A673 (cell line): ENCODE data around the gene PTPN5. TPM values are rescaled to one million over a fixed set of nuclear protein-coding genes. Genes with fewer than 3 reads are reported as not detected.

ENCODE experiments used
- BruUV-seq: library from RNA; stranded (reverse); fragments of 400-500 nt; replicated peaks from 2 replicates; lab custom pipeline; 2021; lab: Mats Ljungman, UMichigan
- CTCF ChIA-PET: fragments of 300-600 bp; sonication (Branson Sonifier 250); formaldehyde crosslinking; loops from one replicate; lab custom pipeline; 2022; ENCODE audit warnings: antibody characterized with exemption; lab: Charles Lee
- POLR2A ChIA-PET: fragments of 300-600 bp; sonication (Branson Sonifier 250); formaldehyde crosslinking; loops from one replicate; lab custom pipeline; 2022; ENCODE audit warnings: antibody characterized with exemption; ENCODE audit not compliant: low non-redundant PET; lab: Charles Lee
- DNase-seq: peaks from one replicate; pipeline ENCODE4 v3.0.0-alpha.2; 2015; ENCODE audit warnings: low spot score
- H3K27ac ChIP-seq: fragments of 200-600 bp; sonication (generic); 2 replicates; pipeline ENCODE4 v1.5.1; 2016; ENCODE audit warnings: mixed run types, low read depth, mild to moderate bottlenecking, mixed read lengths, antibody characterized with exemption, low read length; ENCODE audit not compliant: poor library complexity, severe bottlenecking
- H3K27me3 ChIP-seq: fragments of 200-600 bp; sonication (generic); replicated peaks from 2 replicates; pipeline ENCODE4 v1.6.1; 2017; ENCODE audit warnings: mixed run types, low read depth, mild to moderate bottlenecking, mixed read lengths, antibody characterized with exemption, low read length; ENCODE audit not compliant: insufficient read depth, poor library complexity
- H3K36me3 ChIP-seq: fragments of 200-600 bp; sonication (generic); 2 replicates; pipeline ENCODE4 v1.6.1; 2016; ENCODE audit warnings: mixed run types, mild to moderate bottlenecking, mixed read lengths, antibody characterized with exemption, low read length; ENCODE audit not compliant: insufficient read depth, poor library complexity, severe bottlenecking
- H3K4me1 ChIP-seq: fragments of 200-600 bp; sonication (generic); 2 replicates; pipeline ENCODE4 v1.6.1; 2017; ENCODE audit warnings: mixed run types, mild to moderate bottlenecking, mixed read lengths, antibody characterized with exemption, low read length; ENCODE audit not compliant: insufficient read depth, poor library complexity, severe bottlenecking
- H3K4me3 ChIP-seq: fragments of 200-600 bp; sonication (generic); 2 replicates; pipeline ENCODE4 v1.5.1; 2016; ENCODE audit warnings: low read depth, mixed run types, mild to moderate bottlenecking, mixed read lengths, low read length; ENCODE audit not compliant: poor library complexity, severe bottlenecking
- H3K9me3 ChIP-seq: fragments of 200-600 bp; sonication (generic); 2 replicates; pipeline ENCODE4 v1.6.1; 2016; ENCODE audit warnings: mixed run types, low read depth, mild to moderate bottlenecking, mixed read lengths, antibody characterized with exemption, low read length; ENCODE audit not compliant: poor library complexity, severe bottlenecking
- CTCF ChIP-seq: fragments of 300-800, 200-600 bp; sonication (generic); conservative IDR thresholded peaks from 2 replicates; pipeline ENCODE4 v1.5.1; 2017; ENCODE audit warnings: low read depth, mild to moderate bottlenecking, antibody characterized with exemption, low read length, moderate library complexity, mixed read lengths
- EZH2 ChIP-seq: fragments of 200-600 bp; sonication (generic); IDR thresholded peaks from 2 replicates; pipeline ENCODE4 v1.6.1; 2017; ENCODE audit warnings: borderline replicate concordance, low read depth, mild to moderate bottlenecking, mixed read lengths, antibody characterized with exemption, low read length; ENCODE audit not compliant: poor library complexity, severe bottlenecking
- intact Hi-C: fragments of 100-400 bp; cut with micrococcal nuclease; formaldehyde crosslinking; loops from one replicate; pipeline ENCODE4 v1.10.0; 2022; ENCODE audit not compliant: unreplicated experiment
- total RNA-seq: library from RNA; stranded (reverse); gene quantifications from 2 replicates; pipeline ENCODE4 v1.2.3, GENCODE V29; 2021

Gene PTPN5
- total RNA-seq, 1 experiment from 2014 or later, result 0.21 TPM

GRCh38 chr11:18771266-18772035 lies 20.1 kb downstream of the PTPN5 start:
- no peaks in the 10 kb centered on the region for H3K36me3 ChIP-seq
- TF ChIP-seq CTCF, result no peak
- no peak for TF ChIP-seq EZH2
- no peaks in the 10 kb centered on the region for H3K9me3 ChIP-seq
- POLR2A ChIA-PET, result no interaction called here
- H3K4me3 ChIP-seq, result no peak overlapping the region
- CTCF ChIA-PET, result no interaction called here
- H3K27ac ChIP-seq, result no peak overlapping the region
- intact Hi-C loops, result no loop called here
- no peaks in the 10 kb centered on the region for H3K27me3 ChIP-seq
- H3K4me1 ChIP-seq, result no peaks in the 10 kb centered on the region
- no TSS peak for BruUV-seq
- no peak for DNase-seq

- Histone ChIP-seq H3K27ac (no peak overlapping the region), H3K4me3 (no peak overlapping the region), H3K4me1 (no peaks in the 10 kb centered on the region), H3K27me3 (no peaks in the 10 kb centered on the region), H3K9me3 (no peaks in the 10 kb centered on the region), H3K36me3 (no peaks in the 10 kb centered on the region)
- POLR2A ChIA-PET, result no interaction called here
- intact Hi-C loops, result no loop called here
- no peak for DNase-seq
- BruUV-seq, result no TSS peak
- CTCF ChIA-PET, result no interaction called here
- TF ChIP-seq EZH2 (no peak), CTCF (no peak)
Observed at GRCh38 chr11:18770479-18771125, 21.0 kb downstream of the PTPN5 start.

GRCh38 chr11:18769802-18770456 lies 21.7 kb downstream of the PTPN5 start:
- H3K4me3 ChIP-seq, result no peak overlapping the region
- BruUV-seq, result no TSS peak
- intact Hi-C loops, result no loop called here
- POLR2A ChIA-PET, result no interaction called here
- H3K4me1 ChIP-seq, result no peaks in the 10 kb centered on the region
- TF ChIP-seq EZH2 (no peak), CTCF (no peak)
- H3K36me3 ChIP-seq, result no peaks in the 10 kb centered on the region
- no peak overlapping the region for H3K27ac ChIP-seq
- no peaks in the 10 kb centered on the region for H3K27me3 ChIP-seq
- CTCF ChIA-PET, result no interaction called here
- no peak for DNase-seq
- no peaks in the 10 kb centered on the region for H3K9me3 ChIP-seq
